GM23338 (cell line): ENCODE measurements around the gene TUBB2A. TPM values are rescaled to one million over a fixed set of nuclear protein-coding genes. Genes with fewer than 3 reads are reported as not detected.

Source experiments
- ATAC-seq: fragments of 200-7000 bp; cut with Tn5 transposase; 3 replicates; pipeline ENCODE4 v1.9.1; 2020
- DNase-seq: peaks from one replicate; pipeline ENCODE4 v3.0.0-alpha.2; 2015; ENCODE audit warnings: low spot score
- H2AFZ ChIP-seq: fragments of 200-600 bp; sonication (generic); 2 replicates; pipeline ENCODE4 v1.8.0; 2016; ENCODE audit warnings: antibody characterized with exemption, mild to moderate bottlenecking, moderate library complexity
- H3F3A ChIP-seq: fragments of 200-600 bp; sonication (generic); replicated peaks from 2 replicates; pipeline ENCODE4 v1.8.0; 2017; ENCODE audit warnings: antibody characterized with exemption, mixed run types, low read depth
- H3K27ac ChIP-seq: fragments of 200-600 bp; sonication (generic); 2 replicates; pipeline ENCODE4 v1.6.1; 2016; ENCODE audit warnings: low read depth
- H3K27me3 ChIP-seq: fragments of 200-600 bp; sonication (generic); 2 replicates; pipeline ENCODE4 v1.8.0; 2016; ENCODE audit warnings: mild to moderate bottlenecking, mixed run types, moderate library complexity; ENCODE audit not compliant: insufficient read depth
- H3K36me3 ChIP-seq: fragments of 200-600 bp; sonication (generic); 2 replicates; pipeline ENCODE4 v1.8.0; 2016; ENCODE audit warnings: mild to moderate bottlenecking; ENCODE audit not compliant: insufficient read depth
- H3K4me1 ChIP-seq: fragments of 200-600 bp; sonication (generic); 2 replicates; pipeline ENCODE4 v1.8.0; 2016; ENCODE audit warnings: mild to moderate bottlenecking, moderate library complexity; ENCODE audit not compliant: insufficient read depth
- H3K4me2 ChIP-seq: fragments of 200-600 bp; sonication (generic); 2 replicates; pipeline ENCODE4 v1.7.1; 2017; ENCODE audit warnings: mixed run types
- H3K4me3 ChIP-seq: fragments of 200-600 bp; sonication (generic); 2 replicates; pipeline ENCODE4 v1.6.1; 2016; ENCODE audit warnings: mixed run types
- H3K79me2 ChIP-seq: fragments of 200-600 bp; sonication (generic); replicated peaks from 2 replicates; pipeline ENCODE4 v1.8.0; 2017; ENCODE audit warnings: mild to moderate bottlenecking; ENCODE audit not compliant: insufficient read depth
- H3K9me2 ChIP-seq: fragments of 200-600 bp; sonication (generic); 2 replicates; pipeline ENCODE4 v1.8.0; 2017; ENCODE audit not compliant: insufficient read depth
- H4K20me1 ChIP-seq: fragments of 200-600 bp; sonication (generic); replicated peaks from 2 replicates; pipeline ENCODE4 v1.8.0; 2017; ENCODE audit warnings: mild to moderate bottlenecking; ENCODE audit not compliant: insufficient read depth
- H3K27ac Mint-ChIP-seq: 2 replicates; pipeline ENCODE4 v1.8.0; 2020; ENCODE audit warnings: inconsistent platforms, mild to moderate bottlenecking, moderate library complexity, mixed read lengths
- H3K27me3 Mint-ChIP-seq: 3 replicates; pipeline ENCODE4 v1.8.0; 2022; ENCODE audit warnings: low read depth, mild to moderate bottlenecking, moderate library complexity, mixed read lengths, inconsistent platforms; ENCODE audit not compliant: insufficient read depth, poor library complexity
- H3K36me3 Mint-ChIP-seq: 3 replicates; pipeline ENCODE4 v1.8.0; 2021; ENCODE audit warnings: low read depth, mild to moderate bottlenecking, inconsistent platforms, moderate library complexity, mixed read lengths
- H3K4me1 Mint-ChIP-seq: 3 replicates; pipeline ENCODE4 v1.8.0; 2020; ENCODE audit warnings: mild to moderate bottlenecking, inconsistent platforms, mixed read lengths
- H3K4me3 Mint-ChIP-seq: 3 replicates; pipeline ENCODE4 v1.8.0; 2021; ENCODE audit warnings: moderate library complexity, mild to moderate bottlenecking, inconsistent platforms, mixed read lengths
- H3K9me3 Mint-ChIP-seq: 3 replicates; pipeline ENCODE4 v1.8.0; 2020; ENCODE audit warnings: moderate library complexity, mild to moderate bottlenecking, inconsistent platforms, mixed read lengths
- CREB1 ChIP-seq: fragments of 250-450 bp; sonication (Bioruptor Pico); IDR thresholded peaks from 2 replicates; pipeline ENCODE4 v1.5.0; 2020; ENCODE audit warnings: low read depth, mild to moderate bottlenecking, moderate library complexity
- ETS1 ChIP-seq: IDR thresholded peaks from 2 replicates; pipeline ENCODE4 v1.6.1; 2016; ENCODE audit warnings: antibody characterized with exemption
- EZH2 ChIP-seq: fragments of 200-600 bp; sonication (generic); IDR thresholded peaks from one replicate; pipeline ENCODE4 v1.8.0; 2017; ENCODE audit warnings: antibody characterized with exemption, mild to moderate bottlenecking, low read depth; ENCODE audit not compliant: unreplicated experiment
- EZH2phosphoT487 ChIP-seq: fragments of 200-600 bp; sonication (generic); IDR thresholded peaks from one replicate; pipeline ENCODE4 v1.8.1; 2018; ENCODE audit warnings: antibody characterized with exemption; ENCODE audit not compliant: unreplicated experiment
- NANOG ChIP-seq: IDR thresholded peaks from 2 replicates; pipeline ENCODE4 v1.6.1; 2016; ENCODE audit warnings: antibody characterized with exemption, borderline replicate concordance
- REST ChIP-seq: IDR thresholded peaks from one replicate; pipeline ENCODE4 v1.6.1; 2018; ENCODE audit warnings: antibody characterized with exemption; ENCODE audit not compliant: unreplicated experiment
- ZNF331 ChIP-seq: fragments of 250-450 bp; sonication (Bioruptor Pico); IDR thresholded peaks from 2 replicates; pipeline ENCODE4 v1.5.0; 2020; ENCODE audit warnings: low read depth, mild to moderate bottlenecking, moderate library complexity
- polyA plus RNA-seq: library from polyadenylated mRNA; unstranded; fragments of >200 nt; fragmentation: Nextera tagmentation; extraction: Ambion mirVana; gene quantifications from 2 replicates; pipeline ENCODE4 v1.2.1, GENCODE V29; 2016
- total RNA-seq: library from RNA; depleted of rRNA; stranded (reverse); fragments of >200 nt; shearing (Covaris generic); gene quantifications from 2 replicates; pipeline ENCODE4 v1.2.3, GENCODE V29; 2014
- TF ChIP-seq, protein P1 (sequence below): fragments of 250-450 bp; sonication (Bioruptor Pico); IDR thresholded peaks from 2 replicates; pipeline ENCODE4 v1.5.0; 2020; ENCODE audit warnings: mild to moderate bottlenecking, moderate library complexity

TUBB2A gene
- total and polyA plus RNA-seq, 2 experiments from 2014 or later: 305 to 376 TPM

DNA sequence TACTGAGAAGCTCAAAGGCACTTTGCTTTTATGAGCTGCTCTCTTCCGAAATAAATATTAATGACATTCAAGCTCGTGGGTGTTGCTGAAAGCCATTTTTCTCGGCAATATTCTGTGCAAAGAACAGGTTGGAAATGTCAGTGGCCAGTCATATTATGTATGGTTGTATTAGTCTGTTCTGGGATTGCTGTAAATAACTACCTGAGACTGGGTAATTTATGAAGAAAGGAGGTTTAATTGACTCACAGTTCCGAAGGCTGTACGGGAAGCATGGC lies 38.0 kb upstream of the TUBB2A start:
- peak overlapping the region; percentile 83; the same call in 1 of the 2 replicates for H2AFZ ChIP-seq
- H3K27me3 Mint-ChIP-seq: peaks cover 8% of the 10 kb centered on the region

More for the DNA sequence above, 38.0 kb upstream of the TUBB2A start:
- no peaks in the 10 kb centered on the region for H4K20me1 ChIP-seq
- H3K36me3 ChIP-seq: no peaks in the 10 kb centered on the region
- no peak overlapping the region for H3K27ac Mint-ChIP-seq
- no peak overlapping the region for H3K4me3 Mint-ChIP-seq
- H3K4me1 ChIP-seq: peaks cover 38% of the 10 kb centered on the region
- no peaks in the 10 kb centered on the region for H3K27me3 ChIP-seq
- peak overlapping the region; percentile 56 for H3K4me2 ChIP-seq
- H3K9me3 Mint-ChIP-seq: peaks cover 8% of the 10 kb centered on the region; the same call in 1 of the 3 replicates
- peaks cover 5% of the 10 kb centered on the region; the same call in 1 of the 2 replicates for H3K9me2 ChIP-seq
- peak overlapping the region; percentile 23; the same call in 1 of the 2 replicates for H3K4me3 ChIP-seq
- H3K79me2 ChIP-seq: no peaks in the 10 kb centered on the region
- no peak for ATAC-seq
- H3K27ac ChIP-seq: peak overlapping the region; percentile 78; the same call in 1 of the 2 replicates
- H3K36me3 Mint-ChIP-seq: peaks cover 2% of the 10 kb centered on the region; the same call in 1 of the 3 replicates
- peaks cover 6% of the 10 kb centered on the region for H3F3A ChIP-seq
- no peak for DNase-seq
- H3K4me1 Mint-ChIP-seq: peaks cover 19% of the 10 kb centered on the region
- TF ChIP-seq ZNF331 (no peak), REST (no peak), ETS1 (no peak), CREB1 (CRISPR knock-in tag) (no peak), NANOG (no peak), EZH2phosphoT487 (no peak), EZH2 (no peak)
- TF ChIP-seq, protein P1, sequence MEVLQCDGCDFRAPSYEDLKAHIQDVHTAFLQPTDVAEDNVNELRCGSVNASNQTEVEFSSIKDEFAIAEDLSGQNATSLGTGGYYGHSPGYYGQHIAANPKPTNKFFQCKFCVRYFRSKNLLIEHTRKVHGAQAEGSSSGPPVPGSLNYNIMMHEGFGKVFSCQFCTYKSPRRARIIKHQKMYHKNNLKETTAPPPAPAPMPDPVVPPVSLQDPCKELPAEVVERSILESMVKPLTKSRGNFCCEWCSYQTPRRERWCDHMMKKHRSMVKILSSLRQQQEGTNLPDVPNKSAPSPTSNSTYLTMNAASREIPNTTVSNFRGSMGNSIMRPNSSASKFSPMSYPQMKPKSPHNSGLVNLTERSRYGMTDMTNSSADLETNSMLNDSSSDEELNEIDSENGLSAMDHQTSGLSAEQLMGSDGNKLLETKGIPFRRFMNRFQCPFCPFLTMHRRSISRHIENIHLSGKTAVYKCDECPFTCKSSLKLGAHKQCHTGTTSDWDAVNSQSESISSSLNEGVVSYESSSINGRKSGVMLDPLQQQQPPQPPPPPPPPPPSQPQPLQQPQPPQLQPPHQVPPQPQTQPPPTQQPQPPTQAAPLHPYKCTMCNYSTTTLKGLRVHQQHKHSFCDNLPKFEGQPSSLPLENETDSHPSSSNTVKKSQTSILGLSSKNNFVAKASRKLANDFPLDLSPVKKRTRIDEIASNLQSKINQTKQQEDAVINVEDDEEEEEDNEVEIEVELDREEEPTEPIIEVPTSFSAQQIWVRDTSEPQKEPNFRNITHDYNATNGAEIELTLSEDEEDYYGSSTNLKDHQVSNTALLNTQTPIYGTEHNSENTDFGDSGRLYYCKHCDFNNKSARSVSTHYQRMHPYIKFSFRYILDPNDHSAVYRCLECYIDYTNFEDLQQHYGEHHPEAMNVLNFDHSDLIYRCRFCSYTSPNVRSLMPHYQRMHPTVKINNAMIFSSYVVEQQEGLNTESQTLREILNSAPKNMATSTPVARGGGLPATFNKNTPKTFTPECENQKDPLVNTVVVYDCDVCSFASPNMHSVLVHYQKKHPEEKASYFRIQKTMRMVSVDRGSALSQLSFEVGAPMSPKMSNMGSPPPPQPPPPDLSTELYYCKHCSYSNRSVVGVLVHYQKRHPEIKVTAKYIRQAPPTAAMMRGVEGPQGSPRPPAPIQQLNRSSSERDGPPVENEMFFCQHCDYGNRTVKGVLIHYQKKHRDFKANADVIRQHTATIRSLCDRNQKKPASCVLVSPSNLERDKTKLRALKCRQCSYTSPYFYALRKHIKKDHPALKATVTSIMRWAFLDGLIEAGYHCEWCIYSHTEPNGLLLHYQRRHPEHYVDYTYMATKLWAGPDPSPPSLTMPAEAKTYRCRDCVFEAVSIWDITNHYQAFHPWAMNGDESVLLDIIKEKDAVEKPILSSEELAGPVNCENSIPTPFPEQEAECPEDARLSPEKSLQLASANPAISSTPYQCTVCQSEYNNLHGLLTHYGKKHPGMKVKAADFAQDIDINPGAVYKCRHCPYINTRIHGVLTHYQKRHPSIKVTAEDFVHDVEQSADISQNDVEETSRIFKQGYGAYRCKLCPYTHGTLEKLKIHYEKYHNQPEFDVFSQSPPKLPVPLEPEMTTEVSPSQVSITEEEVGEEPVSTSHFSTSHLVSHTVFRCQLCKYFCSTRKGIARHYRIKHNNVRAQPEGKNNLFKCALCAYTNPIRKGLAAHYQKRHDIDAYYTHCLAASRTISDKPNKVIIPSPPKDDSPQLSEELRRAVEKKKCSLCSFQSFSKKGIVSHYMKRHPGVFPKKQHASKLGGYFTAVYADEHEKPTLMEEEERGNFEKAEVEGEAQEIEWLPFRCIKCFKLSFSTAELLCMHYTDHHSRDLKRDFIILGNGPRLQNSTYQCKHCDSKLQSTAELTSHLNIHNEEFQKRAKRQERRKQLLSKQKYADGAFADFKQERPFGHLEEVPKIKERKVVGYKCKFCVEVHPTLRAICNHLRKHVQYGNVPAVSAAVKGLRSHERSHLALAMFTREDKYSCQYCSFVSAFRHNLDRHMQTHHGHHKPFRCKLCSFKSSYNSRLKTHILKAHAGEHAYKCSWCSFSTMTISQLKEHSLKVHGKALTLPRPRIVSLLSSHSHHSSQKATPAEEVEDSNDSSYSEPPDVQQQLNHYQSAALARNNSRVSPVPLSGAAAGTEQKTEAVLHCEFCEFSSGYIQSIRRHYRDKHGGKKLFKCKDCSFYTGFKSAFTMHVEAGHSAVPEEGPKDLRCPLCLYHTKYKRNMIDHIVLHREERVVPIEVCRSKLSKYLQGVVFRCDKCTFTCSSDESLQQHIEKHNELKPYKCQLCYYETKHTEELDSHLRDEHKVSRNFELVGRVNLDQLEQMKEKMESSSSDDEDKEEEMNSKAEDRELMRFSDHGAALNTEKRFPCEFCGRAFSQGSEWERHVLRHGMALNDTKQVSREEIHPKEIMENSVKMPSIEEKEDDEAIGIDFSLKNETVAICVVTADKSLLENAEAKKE: no peak
